Measurements from ENCODE around the gene POMT2. TPM values are rescaled to one million over a fixed set of nuclear protein-coding genes. Genes with fewer than 3 reads are reported as not detected.

POMT2 gene
- total RNA-seq, 4 donors from 2014 or later, result 19.1 to 36.4 (median 25.7) TPM

GRCh38 chr14:77296155-77296554 is 24.5 kb downstream of the POMT2 start:
- DNase-seq, result no peak
- peaks cover 14 to 18% of the 10 kb centered on the region in 2 donors for H3K36me3 ChIP-seq
- no peak overlapping the region for H3K27ac ChIP-seq
- no peaks in the 10 kb centered on the region for H3K27me3 ChIP-seq
- no peak for TF ChIP-seq POLR2A (IDR thresholded peaks at IDR 0.05)
- TF ChIP-seq CTCF (IDR thresholded peaks at IDR 0.05), result no peak
- H3K4me3 ChIP-seq (replicated peaks in 1 of 3), result no peak overlapping the region
- 68% methylated on average over 11 to 13 of the region's 13 CpGs for WGBS, 2 donors
- no peaks in the 10 kb centered on the region for H3K4me1 ChIP-seq
- intact Hi-C loops (cut with DNase I), result no loop called here
- H3K9me3 ChIP-seq, result no peaks in the 10 kb centered on the region

DNA sequence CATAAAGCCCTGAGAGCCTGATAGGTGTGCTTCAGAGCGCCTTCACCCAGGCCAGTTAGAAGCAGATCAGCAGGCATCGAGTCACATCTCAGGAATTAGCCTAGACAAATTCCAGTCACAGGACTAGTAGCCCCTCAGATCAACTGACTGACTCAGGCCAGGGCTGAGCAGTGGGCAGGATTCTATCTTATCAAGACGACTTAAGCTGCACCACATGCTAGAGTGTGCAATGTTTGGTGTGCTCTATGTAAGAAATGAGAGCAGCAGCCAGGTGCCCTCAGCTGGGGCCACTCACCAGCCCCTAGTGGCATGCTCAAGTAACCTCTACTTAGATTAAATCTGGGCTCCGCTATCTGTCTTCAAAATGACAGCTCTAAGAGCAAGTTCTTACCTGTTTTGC is 30.0 kb downstream of the POMT2 start:
- Histone ChIP-seq H3K27me3 (no peaks in the 10 kb centered on the region), H3K36me3 (peaks cover 17 to 22% of the 10 kb centered on the region in 2 donors), H3K27ac (no peak overlapping the region), H3K9me3 (no peaks in the 10 kb centered on the region), H3K4me3 (replicated peaks in 1 of 3) (no peak overlapping the region), H3K4me1 (no peaks in the 10 kb centered on the region)
- DNase-seq, result no peak
- intact Hi-C loops (cut with DNase I), result no loop called here
- WGBS, 2 donors, result 75 to 86% methylated on average over 3 to 4 of the region's 4 CpGs
- TF ChIP-seq POLR2A (IDR thresholded peaks at IDR 0.05), result no peak

DNA sequence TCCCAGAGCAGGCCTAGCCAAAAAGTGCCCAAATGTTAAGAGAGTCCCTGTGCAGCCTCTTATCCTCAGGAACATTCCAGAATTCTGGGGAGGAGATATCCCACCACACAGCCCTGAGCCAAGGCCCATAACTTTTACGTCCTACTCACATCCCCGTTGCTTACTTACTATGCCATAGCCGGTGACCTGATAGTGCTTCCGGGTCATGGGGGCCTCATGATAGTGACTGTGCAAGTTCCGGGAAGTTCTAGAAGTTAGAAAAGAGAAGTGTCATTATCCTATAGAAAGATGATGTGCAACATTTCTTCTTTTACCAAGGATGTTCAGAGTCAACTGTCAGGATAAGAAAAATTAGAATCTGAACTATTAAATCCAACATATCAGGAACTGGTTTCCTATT is 34.1 kb downstream of the POMT2 start:
- H3K4me1 ChIP-seq, result no peaks in the 10 kb centered on the region
- no peak for DNase-seq
- H3K27ac ChIP-seq, result no peak overlapping the region
- H3K36me3 ChIP-seq, result peaks cover 48 to 58% of the 10 kb centered on the region in 2 donors
- H3K9me3 ChIP-seq, result no peaks in the 10 kb centered on the region
- H3K4me3 ChIP-seq (replicated peaks in 1 of 3), result no peak overlapping the region
- 97 to 98% methylated on average over 5 of the region's 5 CpGs for WGBS, 2 donors
- intact Hi-C loops (cut with DNase I), result no loop called here
- TF ChIP-seq CTCF (IDR thresholded peaks at IDR 0.05) (no peak), POLR2A (IDR thresholded peaks at IDR 0.05) (no peak)
- no peaks in the 10 kb centered on the region for H3K27me3 ChIP-seq

GRCh38 chr14:77284466-77284865 is 36.2 kb downstream of the POMT2 start:
- Histone ChIP-seq H3K4me1 (no peaks in the 10 kb centered on the region), H3K27me3 (no peaks in the 10 kb centered on the region), H3K4me3 (replicated peaks in 1 of 3) (no peak overlapping the region), H3K27ac (no peak overlapping the region), H3K36me3 (peaks cover 60 to 66% of the 10 kb centered on the region in 2 donors), H3K9me3 (no peaks in the 10 kb centered on the region)
- WGBS, 2 donors, result 96 to 98% methylated on average over 5 of the region's 5 CpGs
- TF ChIP-seq POLR2A (IDR thresholded peaks at IDR 0.05) (no peak), CTCF (IDR thresholded peaks at IDR 0.05) (no peak)
- intact Hi-C loops (cut with DNase I), result no loop called here
- DNase-seq, result no peak

GRCh38 chr14:77284066-77284465 is 36.6 kb downstream of the POMT2 start:
- no peak overlapping the region for H3K4me3 ChIP-seq (replicated peaks in 1 of 3)
- no peaks in the 10 kb centered on the region for H3K27me3 ChIP-seq
- 82 to 88% methylated on average over 4 of the region's 4 CpGs for WGBS, 2 donors
- H3K27ac ChIP-seq, result no peak overlapping the region
- TF ChIP-seq CTCF (IDR thresholded peaks at IDR 0.05), result no peak
- TF ChIP-seq POLR2A (IDR thresholded peaks at IDR 0.05), result no peak
- no peaks in the 10 kb centered on the region for H3K9me3 ChIP-seq
- peaks cover 64 to 70% of the 10 kb centered on the region in 2 donors for H3K36me3 ChIP-seq
- intact Hi-C loops (cut with DNase I), result no loop called here
- no peaks in the 10 kb centered on the region for H3K4me1 ChIP-seq
- DNase-seq, result no peak
